Transverse colon (tissue), 4 donors: ENCODE measurements around the gene DRD3.

Source experiments
- CTCF ChIP-seq, 5 experiments: fragments of 200-600 bp in 3 of 5; fragments of 450-650 bp in 2 of 5; sonication (generic) in 3 of 5; IDR thresholded peaks; 1 replicate in 2 of 5; 2 replicates in 3 of 5; pipeline ENCODE4 v1.5.1; 2016 to 2017; ENCODE audit warnings: antibody characterized with exemption in 5 of 5, inconsistent platforms in 3 of 5, mild to moderate bottlenecking in 2 of 5, moderate library complexity in 1 of 5
- POLR2A ChIP-seq: fragments of 450-650 bp; IDR thresholded peaks from one replicate; pipeline ENCODE4 v1.6.1; 2016; ENCODE audit warnings: antibody characterized with exemption, mild to moderate bottlenecking, moderate library complexity
- POLR2AphosphoS5 ChIP-seq, 3 donors: sonication (generic); formaldehyde crosslinking; IDR thresholded peaks; one replicate each; pipeline ENCODE4 v1.6.1; 2016; ENCODE audit warnings: antibody characterized with exemption in 3 of 3

- no peak for TF ChIP-seq POLR2A
- TF ChIP-seq CTCF (IDR thresholded peaks at IDR 0.05) = no peak
- TF ChIP-seq POLR2AphosphoS5 (IDR thresholded peaks at IDR 0.05) = no peak
Observed at GRCh38 chr3:114114719-114115118, 64.1 kb downstream of the DRD3 start.
